HUDEP-2 (cell line): ENCODE data around the gene RNFT2.

ENCODE experiments used
- DNase-seq, 76 experiments: peaks; one replicate each; lab custom pipeline; 2025; ENCODE audit not compliant: unreplicated experiment in 76 of 76; lab: John Stamatoyannopoulos, UW

RNFT2 gene

GRCh38 chr12:116870306-116870705, 132.2 kb downstream of the RNFT2 start:
- no peak for DNase-seq

GRCh38 chr12:116874324-116874995, 136.3 kb downstream of the RNFT2 start:
- DNase-seq = no peak

GRCh38 chr12:116876151-116876869, 138.2 kb downstream of the RNFT2 start:
- no peak for DNase-seq

- no peak for DNase-seq
These were observed 140.7 kb downstream of the RNFT2 start for GRCh38 chr12:116878567-116879508.

- DNase-seq = no peak
These were observed 141.5 kb downstream of the RNFT2 start for GRCh38 chr12:116879509-116880212.

- peak in 1 of 76 experiments; percentile 2 for DNase-seq
These were observed 142.2 kb downstream of the RNFT2 start for GRCh38 chr12:116880213-116880816.

- peak in 10 of 76 experiments; percentile 1 to 42 (median 3) for DNase-seq
These were observed 142.8 kb downstream of the RNFT2 start for GRCh38 chr12:116880817-116881324.

- no peak for DNase-seq
These were observed 143.3 kb downstream of the RNFT2 start, which contains the start of gene HRK for GRCh38 chr12:116881325-116881876. Gene HRK (minus strand): TSS chr12:116881441. CDS start chr12:116881307, 134 bp downstream.

- no peak for DNase-seq
These were observed 143.9 kb downstream of the RNFT2 start for GRCh38 chr12:116881877-116882507.

- peak in 1 of 76 experiments; percentile 2 for DNase-seq
These were observed 144.6 kb downstream of the RNFT2 start for GRCh38 chr12:116882742-116883141.

- no peak for DNase-seq
These were observed 146.8 kb downstream of the RNFT2 start for GRCh38 chr12:116884871-116885270.

- DNase-seq = no peak
These were observed 147.4 kb downstream of the RNFT2 start for GRCh38 chr12:116885491-116885890.

- DNase-seq = no peak
These were observed 149.1 kb downstream of the RNFT2 start for GRCh38 chr12:116887244-116887643.

GRCh38 chr12:116887897-116888296, 149.8 kb downstream of the RNFT2 start:
- no peak for DNase-seq

GRCh38 chr12:116890330-116890729, 152.2 kb downstream of the RNFT2 start:
- DNase-seq = no peak

- DNase-seq = no peak
These were observed 152.9 kb downstream of the RNFT2 start for GRCh38 chr12:116891019-116891418.

- no peak for DNase-seq
These were observed 154.4 kb downstream of the RNFT2 start for GRCh38 chr12:116892349-116893140.

GRCh38 chr12:116894913-116895312, 156.8 kb downstream of the RNFT2 start:
- no peak for DNase-seq
